HG03025 (cell line): ENCODE results near the gene ABT1.

Experiments used
- ATAC-seq: cut with Tn5 transposase; IDR thresholded peaks from one replicate; pipeline ENCODE4 v1.9.1; 2021; ENCODE audit warnings: mild to moderate bottlenecking, moderate library complexity; ENCODE audit not compliant: unreplicated experiment, low FRiP score

The ABT1 gene

DNA sequence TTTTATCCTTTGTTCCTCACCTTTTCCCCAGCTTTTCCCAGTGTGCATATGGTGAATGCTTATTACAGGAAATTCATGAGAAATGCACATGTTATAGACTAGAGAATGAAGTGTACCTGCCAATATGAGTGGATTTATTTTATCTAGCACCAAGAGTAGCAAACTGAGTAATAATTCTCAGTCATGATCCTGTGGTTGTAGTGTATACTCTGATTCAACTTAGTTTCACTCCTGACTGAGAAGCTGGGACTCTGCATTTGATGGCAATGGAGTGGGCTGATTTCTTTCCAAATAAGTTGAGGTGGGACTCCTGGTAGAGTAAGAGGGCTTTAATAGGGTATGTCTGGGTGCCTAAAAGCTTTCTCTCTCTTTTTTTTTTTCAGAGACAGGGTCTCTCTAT is 4.0 kb downstream of the ABT1 start:
- no peak for ATAC-seq

DNA sequence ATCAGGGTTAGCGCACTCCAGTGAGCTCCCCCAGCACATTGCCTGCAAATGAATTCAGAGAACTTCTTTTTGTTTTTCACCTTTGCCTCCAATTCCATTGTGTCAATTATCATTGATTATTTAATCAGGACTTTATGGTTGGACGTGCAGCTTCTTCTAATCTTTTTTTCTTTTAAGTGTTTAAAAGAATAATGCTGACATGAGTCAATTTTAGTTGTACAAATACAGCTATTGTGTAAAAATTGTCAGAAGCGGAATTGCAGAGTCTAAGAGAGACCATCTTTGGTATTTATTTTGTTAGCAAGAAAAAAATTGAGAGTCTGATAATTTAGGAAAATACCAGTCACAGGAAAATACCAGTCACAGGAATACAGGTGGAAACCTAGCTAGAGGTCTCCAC is 5.5 kb downstream of the ABT1 start:
- no peak for ATAC-seq

GRCh38 chr6:26604026-26604425 is 7.3 kb downstream of the ABT1 start:
- no peak for ATAC-seq

DNA sequence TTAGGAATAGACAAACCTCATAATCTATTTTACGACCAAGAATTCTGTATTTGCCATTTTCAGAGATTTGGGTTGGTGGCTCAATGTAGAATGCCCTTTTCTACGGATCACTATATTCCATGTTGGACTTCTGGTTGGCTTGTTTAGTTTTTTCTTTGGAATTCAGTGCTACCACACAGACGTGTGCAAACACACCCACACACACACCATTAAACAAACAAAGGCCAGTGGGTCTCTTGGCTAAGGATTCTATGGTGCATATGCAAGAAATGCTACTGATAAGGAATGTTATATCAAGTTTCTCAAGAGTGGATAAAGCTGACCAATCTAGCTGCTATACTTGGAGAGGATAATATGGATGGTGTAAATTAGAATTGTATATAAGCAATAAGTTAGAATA is 8.0 kb downstream of the ABT1 start:
- no peak for ATAC-seq

- ATAC-seq: no peak
Measured at GRCh38 chr6:26607434-26608230, 10.9 kb downstream of the ABT1 start.

DNA sequence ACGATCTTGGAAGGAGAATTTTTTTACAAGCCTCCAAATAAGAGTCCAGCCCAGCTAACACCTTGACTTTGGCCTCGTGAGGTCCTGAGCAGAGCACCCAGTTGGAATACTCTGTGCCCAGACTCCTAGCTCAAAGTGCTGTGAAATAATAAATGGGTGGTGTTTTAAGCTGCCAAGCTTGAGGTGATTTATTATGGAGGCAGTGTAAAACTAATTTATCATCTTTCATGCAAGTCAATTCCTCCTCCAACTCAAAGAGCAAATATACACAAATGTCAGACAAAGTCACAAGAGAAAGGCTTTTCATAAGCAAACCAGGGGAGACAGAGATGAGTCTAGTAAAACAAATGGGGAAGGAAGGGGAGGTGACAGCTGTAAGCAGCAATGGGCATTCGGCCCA is 12.7 kb downstream of the ABT1 start:
- no peak for ATAC-seq

DNA sequence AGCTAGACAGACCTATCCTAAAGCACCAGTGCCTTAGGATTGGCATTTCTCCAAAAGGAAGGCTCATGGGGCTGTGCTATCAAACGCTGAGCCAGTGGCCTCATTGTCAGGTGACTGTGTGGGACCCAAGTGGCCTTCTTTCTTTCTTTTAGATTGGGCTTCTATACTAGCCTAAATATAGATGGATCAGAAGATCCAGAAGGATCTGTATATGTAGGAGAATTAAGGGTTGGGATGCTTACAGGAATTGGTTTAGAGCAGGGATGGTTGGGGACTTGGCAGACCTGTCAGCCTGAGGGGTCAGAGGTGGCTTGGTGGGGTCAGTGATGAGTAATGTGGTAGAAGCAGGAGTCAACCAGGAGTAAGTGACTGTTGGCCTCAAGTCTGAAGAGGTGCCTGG is 14.8 kb downstream of the ABT1 start:
- no peak for ATAC-seq

- ATAC-seq: no peak
Measured at GRCh38 chr6:26613201-26613600, 16.4 kb downstream of the ABT1 start.

GRCh38 chr6:26613689-26614683 is 17.2 kb downstream of the ABT1 start:
- ATAC-seq: no peak

DNA sequence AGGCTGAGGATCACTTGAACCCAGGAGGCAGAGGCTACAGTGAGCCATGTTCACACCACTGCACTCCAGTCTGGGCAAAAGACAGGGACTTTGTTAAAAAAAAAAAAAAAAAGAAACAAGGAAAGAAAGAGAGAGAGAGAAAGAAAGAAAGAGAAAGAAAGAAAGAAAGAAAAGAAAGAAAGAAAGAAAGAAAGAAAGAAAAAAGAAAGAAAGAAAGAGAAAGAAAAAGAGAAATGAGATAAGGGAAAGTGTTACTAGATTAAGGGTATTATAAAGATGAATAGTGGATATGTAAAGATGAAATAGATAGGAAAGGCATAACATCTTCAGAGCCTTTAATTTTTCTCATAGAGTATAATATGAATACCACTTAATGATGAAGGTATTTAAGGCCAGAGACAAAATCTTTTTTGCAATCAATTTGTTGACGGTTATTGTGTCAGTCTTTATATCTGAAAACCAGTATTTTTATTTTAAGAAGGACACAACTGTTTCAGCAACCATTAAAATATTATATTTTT is 26.6 kb downstream of the ABT1 start:
- ATAC-seq: no peak

DNA sequence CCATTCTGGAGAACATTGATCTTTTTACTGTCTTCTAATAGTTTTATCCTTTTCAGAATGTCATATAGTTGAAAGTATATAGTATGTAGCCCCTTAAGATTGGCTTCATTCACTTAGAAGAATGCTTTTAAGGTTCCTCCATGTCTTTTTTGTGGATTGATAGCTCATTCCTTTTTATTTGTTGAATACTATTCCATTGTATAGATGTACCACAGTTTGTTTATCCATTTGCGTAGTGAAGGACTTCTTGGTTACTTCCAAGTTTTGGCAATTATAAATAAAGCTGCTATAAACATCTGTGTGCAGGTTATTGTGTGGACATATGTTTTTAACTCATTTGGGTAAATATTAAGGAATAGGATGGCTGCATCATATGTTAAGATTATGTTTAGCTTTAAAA is 27.8 kb downstream of the ABT1 start:
- ATAC-seq: no peak

- no peak for ATAC-seq
Measured at GRCh38 chr6:26627843-26628242, 31.1 kb downstream of the ABT1 start.

- no peak for ATAC-seq
Measured at GRCh38 chr6:26629359-26629758, 32.6 kb downstream of the ABT1 start.

DNA sequence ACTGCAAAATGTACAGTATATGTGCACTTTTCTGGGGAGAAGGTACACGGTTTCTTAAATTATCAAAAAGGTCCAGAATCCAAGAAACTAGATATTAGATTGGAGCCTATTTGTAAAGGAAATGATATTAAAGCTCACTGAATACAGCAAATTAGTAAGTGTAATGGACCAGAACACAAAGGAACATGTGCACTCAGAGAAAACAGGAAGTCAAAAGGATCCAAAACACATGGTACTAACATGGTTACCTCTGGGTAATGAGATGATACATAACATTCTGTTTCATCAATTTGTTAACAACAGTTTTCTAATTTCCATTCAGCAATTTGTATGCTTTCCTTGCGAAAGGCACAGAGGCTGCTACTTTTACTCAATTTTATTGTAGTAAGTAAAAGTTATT is 44.1 kb downstream of the ABT1 start:
- no peak for ATAC-seq

- no peak for ATAC-seq
Measured at GRCh38 chr6:26646074-26646473, 49.3 kb downstream of the ABT1 start.
